HG02840 (cell line): ENCODE measurements around the gene SPTBN5.

ENCODE experiments used
- ATAC-seq: cut with Tn5 transposase; IDR thresholded peaks from one replicate; pipeline ENCODE4 v1.9.1; 2021; ENCODE audit warnings: mild to moderate bottlenecking, moderate library complexity, moderate number of reproducible peaks; ENCODE audit not compliant: unreplicated experiment, low FRiP score

Gene SPTBN5

GRCh38 chr15:41927536-41927935 lies 33.7 kb upstream of the SPTBN5 start:
- no peak for ATAC-seq

DNA sequence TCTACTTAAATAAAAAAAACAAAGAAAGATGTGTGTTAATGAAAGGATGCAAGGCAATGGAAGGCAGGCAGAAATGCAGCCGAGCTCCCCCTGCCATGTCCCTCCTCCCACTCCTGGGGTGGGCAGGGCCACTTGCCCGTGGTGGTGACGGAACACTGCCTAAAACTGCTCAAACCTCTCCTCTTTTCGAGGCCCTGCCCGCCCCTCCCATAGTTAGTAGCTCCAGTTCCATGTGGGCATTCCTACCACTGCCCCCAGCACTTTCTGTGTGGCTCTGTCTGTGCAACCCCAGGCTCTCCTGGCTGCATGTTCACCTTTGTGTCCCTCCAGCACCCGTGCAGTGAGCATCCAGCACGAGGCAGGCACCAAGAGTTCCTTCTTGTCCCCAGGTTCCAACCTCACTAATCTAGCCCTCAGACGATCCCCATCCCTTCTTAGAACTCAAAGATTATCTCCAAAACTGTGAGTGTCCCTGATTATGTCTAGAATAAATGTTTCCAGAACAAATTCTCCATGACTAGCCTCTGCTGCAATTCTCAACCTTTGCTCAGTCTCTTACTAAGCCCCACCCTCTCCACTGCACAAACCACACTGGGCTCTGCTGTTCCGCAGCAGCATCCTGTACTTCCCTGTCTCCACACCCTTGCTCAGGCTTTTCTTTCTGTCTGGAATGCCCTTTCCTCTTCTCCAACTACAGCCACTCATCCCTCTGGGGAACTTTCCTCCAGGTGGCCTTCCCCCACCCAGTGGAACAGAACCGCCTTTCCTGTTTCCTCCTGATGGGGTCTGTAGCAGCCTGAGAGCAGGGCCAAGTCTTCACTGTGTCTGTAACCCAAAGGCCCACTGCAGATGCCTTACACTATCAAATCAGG lies 32.6 kb upstream of the SPTBN5 start:
- no peak for ATAC-seq

GRCh38 chr15:41925086-41925608 lies 31.3 kb upstream of the SPTBN5 start:
- no peak for ATAC-seq

DNA sequence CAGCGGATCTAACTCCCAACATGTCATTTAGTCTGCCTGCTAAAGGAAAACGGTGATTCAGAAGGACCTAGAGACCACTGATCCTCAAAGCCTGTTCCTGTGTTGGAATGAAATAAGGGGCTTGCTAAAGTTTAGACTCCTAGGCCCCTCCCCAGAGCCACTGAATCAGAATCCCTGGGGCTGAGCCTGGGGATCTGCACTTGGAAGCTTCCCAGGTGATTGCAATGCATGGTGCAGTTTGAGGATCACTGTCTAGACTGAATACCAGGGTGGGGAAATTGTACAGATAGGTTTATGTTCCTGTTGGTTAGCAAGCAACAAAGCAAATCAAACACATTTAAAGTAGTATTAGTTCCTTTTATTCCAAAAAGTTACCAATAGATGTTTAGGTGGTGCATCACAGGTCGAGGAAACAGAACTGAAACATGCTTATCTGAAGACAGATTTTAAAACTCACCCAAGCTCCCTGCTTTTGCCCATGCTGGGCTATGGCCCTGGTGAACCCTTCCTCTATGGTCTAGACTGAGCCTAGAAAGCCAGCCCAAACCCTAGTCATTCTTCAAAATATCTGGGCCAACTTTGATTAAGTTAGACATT lies 29.6 kb upstream of the SPTBN5 start:
- no peak for ATAC-seq

DNA sequence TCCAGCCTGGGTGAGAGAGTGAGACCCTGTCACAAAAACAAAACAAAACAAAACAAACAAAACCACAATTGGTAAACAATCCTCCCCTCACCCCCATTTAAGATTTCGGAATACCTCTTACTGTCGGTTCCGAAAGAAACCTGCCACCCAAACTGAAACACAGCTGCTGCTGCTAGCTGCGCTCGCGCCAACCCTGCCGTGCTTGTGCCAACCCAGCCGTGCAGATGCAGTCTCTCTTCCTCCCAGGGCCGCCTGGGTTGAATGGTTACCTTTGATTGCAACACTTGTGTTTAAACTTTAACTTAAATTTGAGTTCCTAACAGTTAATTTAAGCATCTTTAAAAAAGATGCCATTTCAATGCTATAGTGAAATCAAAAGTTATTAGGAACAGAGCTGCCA lies 28.5 kb upstream of the SPTBN5 start:
- ATAC-seq, result no peak

DNA sequence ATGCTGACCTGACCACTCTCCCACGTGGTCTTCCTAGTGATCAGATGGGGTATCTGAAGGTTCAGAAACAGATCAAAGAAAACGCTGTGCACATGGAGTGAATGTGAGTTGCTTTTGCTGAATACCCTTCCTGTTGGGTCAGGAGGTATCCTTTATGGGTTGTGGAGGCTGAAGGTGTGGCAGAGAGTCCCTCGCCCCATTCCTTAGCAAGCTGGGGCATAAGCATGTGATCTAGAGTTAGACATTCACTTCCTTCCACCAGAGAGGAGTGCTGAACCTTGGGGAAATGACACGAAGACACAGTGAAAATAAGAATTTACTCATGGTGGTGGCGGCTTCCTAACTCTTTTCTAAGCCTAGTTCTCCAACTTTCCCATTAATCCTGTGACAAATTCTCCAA lies 27.8 kb upstream of the SPTBN5 start:
- ATAC-seq, result no peak

DNA sequence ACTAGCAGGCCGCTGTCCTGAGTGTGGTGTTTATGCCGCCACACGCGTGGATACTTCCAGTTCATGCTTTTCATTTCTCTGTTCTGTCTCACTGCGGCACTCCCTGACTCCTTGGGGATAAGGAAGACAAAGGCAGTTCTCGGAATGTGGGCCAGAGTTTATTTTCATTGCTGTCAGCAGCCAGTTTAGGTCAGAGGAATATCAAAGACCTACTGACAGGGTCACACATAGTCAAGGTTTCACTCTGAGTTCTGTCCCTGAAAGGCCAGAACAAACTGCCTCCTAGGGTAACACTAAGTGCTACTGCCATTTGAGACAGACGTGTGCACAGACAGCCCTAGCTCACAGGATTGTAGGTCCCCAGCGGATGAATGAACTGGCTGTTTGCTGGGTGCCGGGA lies 27.3 kb upstream of the SPTBN5 start:
- ATAC-seq, result no peak

- ATAC-seq, result no peak
These were observed 26.2 kb upstream of the SPTBN5 start for GRCh38 chr15:41919954-41920538.

- no peak for ATAC-seq
These were observed 25.5 kb upstream of the SPTBN5 start for GRCh38 chr15:41919201-41919820.

DNA sequence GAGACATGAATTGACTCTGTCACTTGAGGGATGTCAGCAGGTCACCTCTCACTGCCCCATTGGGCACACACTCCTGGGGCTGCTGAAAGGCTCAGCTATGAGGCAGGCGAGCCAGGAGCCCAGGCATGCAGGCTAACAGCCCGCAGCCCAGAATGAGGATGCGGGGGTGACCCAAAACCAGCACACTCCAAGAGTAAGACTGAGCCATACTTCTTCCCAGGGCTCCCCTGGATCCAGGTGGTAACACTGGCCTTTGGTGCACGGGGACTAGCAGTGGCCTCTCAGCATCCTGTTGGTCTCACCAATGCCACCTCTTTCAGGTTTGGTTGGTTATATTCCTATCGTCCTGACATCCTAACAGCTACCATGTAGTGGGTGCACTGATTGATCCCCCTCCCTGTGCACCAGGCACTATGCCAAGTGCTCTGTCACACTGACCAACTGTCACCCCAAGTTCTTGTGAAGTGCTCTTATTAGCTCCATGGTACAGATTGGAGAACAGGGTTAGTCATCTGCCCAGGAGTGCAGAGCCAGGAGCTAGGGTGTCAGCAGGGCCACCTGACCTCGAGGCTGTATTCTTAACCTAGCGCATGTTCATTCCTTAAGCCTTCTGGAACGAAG lies 24.8 kb upstream of the SPTBN5 start:
- no peak for ATAC-seq

DNA sequence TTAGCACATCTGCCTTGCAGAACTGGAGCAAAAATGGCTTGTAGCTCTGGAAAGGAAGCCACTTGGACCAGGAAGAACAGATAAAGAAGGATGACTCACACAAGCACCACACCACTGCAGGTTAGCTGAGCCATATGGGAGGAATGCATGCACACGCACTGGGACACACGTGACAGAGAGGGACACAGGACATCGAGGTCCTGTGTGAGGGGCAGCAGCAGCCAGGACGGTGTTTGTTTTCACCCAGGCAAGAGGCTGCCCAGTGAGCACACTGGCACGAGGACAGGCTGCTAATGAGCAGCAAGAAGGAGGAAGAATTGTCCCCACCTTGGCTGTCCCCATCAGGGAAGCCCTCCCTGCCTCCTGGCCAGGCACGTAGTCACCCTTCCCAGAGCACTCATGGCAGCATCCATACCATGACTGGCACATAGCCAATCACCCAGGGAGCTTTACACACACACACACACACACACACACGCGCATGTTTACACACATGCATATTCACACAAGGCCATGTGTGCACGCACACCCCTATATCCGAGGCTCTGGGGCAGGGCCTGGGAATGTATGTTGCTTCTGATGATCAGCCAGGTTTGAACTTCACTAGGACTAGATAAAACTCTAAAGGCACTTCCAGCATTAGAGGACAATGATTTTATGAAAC lies 24.0 kb upstream of the SPTBN5 start:
- no peak for ATAC-seq

GRCh38 chr15:41915255-41915994 lies 21.6 kb upstream of the SPTBN5 start:
- ATAC-seq, result no peak

DNA sequence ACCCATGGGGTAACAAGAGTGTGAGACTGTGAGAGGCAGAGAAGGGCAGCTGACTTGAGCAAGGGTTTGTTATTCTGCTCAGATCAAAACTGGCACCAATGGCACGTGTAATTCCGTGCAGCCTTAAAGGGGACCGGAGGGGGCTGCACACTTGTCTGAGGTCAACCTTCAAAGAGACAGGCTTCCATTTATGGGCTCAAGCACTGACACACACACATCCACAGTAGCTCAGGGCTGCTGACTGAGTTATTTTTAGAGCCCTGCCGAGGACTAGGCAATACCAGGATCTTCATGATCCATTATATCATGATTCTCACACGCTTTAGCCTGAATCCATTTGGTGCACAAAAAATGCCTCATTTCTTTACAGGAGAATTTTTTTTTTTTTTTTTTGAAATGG lies 20.6 kb upstream of the SPTBN5 start:
- no peak for ATAC-seq

DNA sequence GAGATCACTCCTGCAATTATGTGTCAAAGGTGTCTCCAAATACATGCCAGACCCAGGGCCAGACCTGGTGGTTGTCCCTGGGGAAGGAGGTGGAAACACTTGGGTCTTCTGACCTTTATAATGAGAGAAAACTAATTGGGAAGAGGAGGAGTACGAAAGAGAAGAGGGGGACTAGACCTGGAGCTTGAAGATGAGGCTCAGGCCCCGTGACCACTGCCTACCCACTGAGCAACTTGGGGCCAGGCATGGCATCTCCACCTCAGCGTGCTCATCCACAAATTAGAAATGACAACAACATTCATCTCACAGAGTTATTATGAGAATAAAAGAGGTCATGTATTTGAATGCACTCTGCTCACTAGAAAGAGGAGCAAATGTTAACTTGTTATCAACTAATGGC lies 19.4 kb upstream of the SPTBN5 start:
- ATAC-seq, result no peak

DNA sequence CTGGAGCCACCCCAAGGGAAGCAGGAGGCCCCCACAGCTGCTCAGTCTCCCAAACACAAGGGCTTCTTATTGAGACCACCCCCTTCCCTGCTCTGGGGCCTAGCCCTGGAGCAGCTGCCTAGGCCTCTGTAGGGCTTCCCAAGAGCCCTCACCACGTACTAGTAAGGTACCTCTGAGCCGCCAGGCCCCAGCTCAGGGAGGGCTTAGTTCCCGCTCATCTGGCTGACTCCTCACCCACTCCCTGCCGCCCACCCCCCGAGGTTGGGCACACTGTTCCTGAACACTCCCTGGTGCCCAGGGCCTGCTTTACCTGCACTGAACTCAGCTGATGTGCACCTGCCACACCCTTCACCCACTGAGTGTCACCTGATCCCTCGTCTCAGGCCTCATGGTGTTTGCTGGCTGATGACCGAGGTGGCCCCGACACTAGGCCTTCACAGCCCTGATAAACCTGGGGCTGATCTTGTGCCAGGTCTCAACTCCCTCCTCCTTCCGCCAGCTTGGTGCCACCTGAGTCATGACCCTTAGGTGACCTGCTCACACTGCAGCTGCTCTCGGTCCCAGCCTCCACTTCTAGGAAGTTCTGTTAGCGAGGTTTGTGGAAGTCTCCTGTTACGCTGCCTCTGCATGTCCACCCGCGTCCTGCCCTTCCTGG lies 18.0 kb upstream of the SPTBN5 start:
- no peak for ATAC-seq

DNA sequence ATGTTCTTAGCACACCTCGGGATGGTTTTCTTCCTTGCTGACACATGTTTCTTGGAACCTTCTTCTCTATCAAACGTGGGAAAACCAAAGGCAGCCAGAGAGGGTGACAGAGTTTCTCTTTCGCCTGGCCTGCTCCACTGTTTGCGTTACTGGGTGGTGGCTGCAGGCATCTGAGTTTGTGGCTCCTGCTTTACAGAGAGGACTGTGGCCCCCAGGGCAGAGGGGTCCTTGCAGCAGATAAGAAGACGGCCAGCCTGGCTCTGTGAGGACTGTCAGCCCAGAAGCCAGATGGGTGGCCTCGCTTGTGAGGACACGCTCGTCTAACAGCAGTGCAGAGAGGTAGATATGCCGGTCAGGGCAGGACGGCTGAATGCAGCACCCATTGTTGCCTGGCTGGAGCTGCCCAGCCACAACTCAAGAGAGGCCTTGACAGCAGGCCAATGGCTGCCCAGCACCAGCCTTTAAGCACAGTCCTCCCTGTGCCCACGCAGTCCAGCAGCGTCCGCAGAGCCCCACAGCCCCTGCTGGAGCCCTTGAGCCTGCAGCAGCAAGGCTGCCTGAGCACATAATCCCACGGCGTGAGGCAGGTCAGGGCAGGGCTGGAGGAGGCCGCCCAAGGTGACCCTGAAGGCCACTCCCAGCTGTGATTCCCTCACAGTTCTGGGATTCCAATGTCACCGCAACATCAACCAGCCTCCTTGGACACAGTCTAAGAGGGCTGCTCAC lies 15.0 kb upstream of the SPTBN5 start:
- ATAC-seq, result no peak

DNA sequence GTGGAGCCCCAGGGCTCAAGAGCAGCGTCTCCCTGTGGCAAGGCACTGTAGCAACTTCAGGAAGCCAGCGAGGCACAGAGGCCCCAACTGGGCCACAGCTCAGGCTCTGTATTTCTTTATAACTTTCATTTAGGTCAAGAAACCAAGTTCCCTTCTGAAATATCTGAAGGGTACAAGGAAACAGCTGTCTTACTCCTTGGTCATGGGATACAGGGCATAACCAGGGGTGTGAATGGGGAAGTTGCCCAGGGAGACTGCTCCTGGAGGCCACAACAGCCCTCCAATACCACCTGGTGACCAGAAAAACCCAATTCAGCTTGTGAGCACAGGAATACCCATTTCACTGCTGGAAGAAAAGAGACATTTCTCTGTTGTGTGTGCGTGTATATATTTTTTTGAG lies 13.3 kb upstream of the SPTBN5 start:
- no peak for ATAC-seq

- no peak for ATAC-seq
These were observed 12.8 kb upstream of the SPTBN5 start for GRCh38 chr15:41906608-41907007.
